Uterus (tissue), 2 donors: ENCODE data around the gene PDGFRB.

ENCODE experiments used
- CTCF ChIP-seq, 4 experiments: fragments of 200-600 bp in 2 of 4; fragments of 450-650 bp in 2 of 4; sonication (generic) in 2 of 4; IDR thresholded peaks; one replicate each; pipeline ENCODE4 v1.5.1; 2016 to 2019; ENCODE audit warnings: antibody characterized with exemption in 4 of 4, mild to moderate bottlenecking in 2 of 4, moderate library complexity in 1 of 4
- POLR2A ChIP-seq, 2 donors: fragments of 450-650 bp; IDR thresholded peaks; one replicate each; pipeline ENCODE4 v1.6.1; 2016; ENCODE audit warnings: antibody characterized with exemption in 2 of 2, mild to moderate bottlenecking in 1 of 2, moderate library complexity in 1 of 2

GRCh38 chr5:150064681-150065220, 90.9 kb downstream of the PDGFRB start:
- TF ChIP-seq POLR2A (IDR thresholded peaks at IDR 0.05) (no peak), CTCF (IDR thresholded peaks at IDR 0.05) (no peak)
